Fibroblast of peridontal ligament (primary cell): Measurements from ENCODE around the gene B3GALT2.
A peak's percentile ranks its signal among the peaks of the same experiment; 100 is the strongest.

Source experiments
- DNase-seq: peaks from one replicate; pipeline ENCODE4 v3.0.0-alpha.2; 2010; ENCODE audit errors: extremely low read depth

Gene B3GALT2

GRCh38 chr1:193181985-193182384 is 4.4 kb downstream of the B3GALT2 start:
- DNase-seq = no peak

- no peak for DNase-seq
These were observed 4.9 kb downstream of the B3GALT2 start for GRCh38 chr1:193181536-193181935.

GRCh38 chr1:193179094-193179493 is 7.3 kb downstream of the B3GALT2 start:
- DNase-seq = no peak

GRCh38 chr1:193176788-193177187 is 9.6 kb downstream of the B3GALT2 start:
- no peak for DNase-seq

- DNase-seq = peak; percentile 49
These were observed 10.3 kb downstream of the B3GALT2 start for GRCh38 chr1:193176113-193176512.

GRCh38 chr1:193157360-193157759 is 29.1 kb downstream of the B3GALT2 start:
- DNase-seq = no peak

- no peak for DNase-seq
These were observed 29.6 kb downstream of the B3GALT2 start for GRCh38 chr1:193156822-193157142.

GRCh38 chr1:193156117-193156821 is 30.1 kb downstream of the B3GALT2 start:
- no peak for DNase-seq

GRCh38 chr1:193144999-193145398 is 41.4 kb downstream of the B3GALT2 start:
- DNase-seq = no peak

- no peak for DNase-seq
These were observed 42.0 kb downstream of the B3GALT2 start for GRCh38 chr1:193144361-193144938.

- peak; percentile 59 for DNase-seq
These were observed 43.1 kb downstream of the B3GALT2 start for GRCh38 chr1:193143285-193143684.

GRCh38 chr1:193142409-193142808 is 44.0 kb downstream of the B3GALT2 start:
- DNase-seq = no peak

- no peak for DNase-seq
These were observed 44.6 kb downstream of the B3GALT2 start for GRCh38 chr1:193141804-193142203.

GRCh38 chr1:193140254-193140653 is 46.2 kb downstream of the B3GALT2 start:
- DNase-seq = no peak

- no peak for DNase-seq
These were observed 55.0 kb downstream of the B3GALT2 start for GRCh38 chr1:193131266-193131860.
